GM18526 (cell line): ENCODE measurements around the gene PLEKHJ1.

Experiments used
- POLR2A ChIP-seq: IDR thresholded peaks from 3 replicates; pipeline ENCODE4 v1.6.1; 2011; ENCODE audit not compliant: insufficient read length; ENCODE audit errors: extremely low read depth

Gene PLEKHJ1

GRCh38 chr19:2273356-2274184 is 37.4 kb upstream of the PLEKHJ1 start:
- no peak for TF ChIP-seq POLR2A

GRCh38 chr19:2271234-2272103 is 35.3 kb upstream of the PLEKHJ1 start:
- no peak for TF ChIP-seq POLR2A

GRCh38 chr19:2270423-2271233 is 34.5 kb upstream of the PLEKHJ1 start:
- TF ChIP-seq POLR2A: no peak

- no peak for TF ChIP-seq POLR2A
Measured at GRCh38 chr19:2270157-2270422, 34.0 kb upstream of the PLEKHJ1 start.

GRCh38 chr19:2269244-2270156 is 33.4 kb upstream of the PLEKHJ1 start:
- peak; percentile 99 for TF ChIP-seq POLR2A

- no peak for TF ChIP-seq POLR2A
Measured at GRCh38 chr19:2268861-2269243, 32.7 kb upstream of the PLEKHJ1 start.

GRCh38 chr19:2268480-2268830 is 32.3 kb upstream of the PLEKHJ1 start:
- no peak for TF ChIP-seq POLR2A

- TF ChIP-seq POLR2A: no peak
Measured at GRCh38 chr19:2266183-2266993, 30.3 kb upstream of the PLEKHJ1 start.

- TF ChIP-seq POLR2A: no peak
Measured at GRCh38 chr19:2261438-2262172, 25.5 kb upstream of the PLEKHJ1 start.

GRCh38 chr19:2260341-2260805 is 24.2 kb upstream of the PLEKHJ1 start:
- no peak for TF ChIP-seq POLR2A

- TF ChIP-seq POLR2A: no peak
Measured at GRCh38 chr19:2259336-2259735, 23.2 kb upstream of the PLEKHJ1 start.

GRCh38 chr19:2255982-2256685 is 20.0 kb upstream of the PLEKHJ1 start, which contains the start of gene JSRP1:
JSRP1 (minus strand) TSS chr19:2256417; CDS start chr19:2255314, 1,103 bp downstream.
- no peak for TF ChIP-seq POLR2A
